ENCODE results near the gene NEK8.
"Not testable (repeated sequence)": the region's sequence is repeated elsewhere in the genome, so short reads cannot be mapped to it uniquely, and the experiment has no call there.

The NEK8 gene

GRCh38 chr17:28777178-28777577 lies 48.6 kb downstream of the NEK8 start:
- no peak for DNase-seq

DNA sequence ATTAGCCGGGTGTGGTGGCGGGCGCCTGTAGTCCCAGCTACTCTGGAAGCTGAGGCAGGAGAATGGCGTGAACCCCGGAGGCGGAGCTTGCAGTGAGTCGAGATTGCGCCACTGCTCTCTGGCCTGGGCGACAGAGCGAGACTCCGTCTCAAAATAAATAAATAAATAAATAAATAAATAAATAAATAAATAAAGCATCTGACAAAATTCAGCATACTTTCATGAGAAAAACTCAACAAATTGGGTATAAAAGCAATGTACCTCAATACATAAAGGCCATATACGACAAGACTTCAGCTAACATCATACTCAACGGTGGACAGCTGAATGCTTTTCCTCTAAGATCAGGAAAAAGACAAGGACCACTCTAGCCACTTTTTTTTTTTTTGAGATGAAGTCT lies 51.0 kb downstream of the NEK8 start:
- not testable (repeated sequence) for DNase-seq

DNA sequence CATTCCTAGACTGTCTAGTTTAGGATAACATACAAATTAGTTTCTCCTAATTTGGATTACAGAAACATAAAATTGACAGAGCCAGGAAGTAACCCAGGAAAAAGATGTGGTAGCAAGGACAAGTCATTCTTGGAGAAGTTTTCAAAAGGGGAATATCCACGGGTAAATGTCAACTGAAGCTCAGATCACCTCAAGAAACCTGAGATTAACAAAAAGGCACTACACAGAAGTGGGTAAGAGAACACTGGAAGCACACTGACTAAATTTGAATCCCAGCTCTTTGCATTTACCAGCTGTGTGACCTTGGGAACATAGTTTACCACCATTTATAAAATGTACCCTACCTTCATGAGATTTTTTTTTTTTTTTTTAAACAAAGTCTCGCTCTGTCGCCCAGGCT lies 54.6 kb downstream of the NEK8 start:
- DNase-seq: no peak

DNA sequence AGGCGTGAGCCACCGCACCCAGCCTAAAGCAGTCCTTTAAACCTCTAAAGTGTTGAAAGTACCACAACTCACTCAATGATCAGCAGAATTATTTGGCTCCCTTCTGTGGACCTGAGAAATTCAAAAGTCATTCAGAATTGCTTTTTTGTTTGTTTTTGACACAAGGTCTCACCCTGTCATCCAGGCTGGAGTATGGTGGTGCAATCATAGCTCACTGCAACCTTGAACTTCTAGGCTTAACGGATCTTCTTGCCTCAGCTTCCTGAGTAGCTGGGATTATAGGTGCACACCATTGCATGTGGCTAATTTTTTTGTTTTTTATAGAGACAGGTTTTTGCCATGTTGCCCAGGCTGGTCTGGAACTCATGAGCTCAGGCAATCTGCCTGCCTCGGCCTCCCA lies 59.5 kb downstream of the NEK8 start:
- no peak for DNase-seq
